Stimulated activated CD8-positive, alpha-beta memory T cell treated with anti-CD3 and anti-CD28 coated beads, Interleukin-4, amount 100 ng/mL, for 24 hours (primary cell): Measurements from ENCODE around the gene FBLIM1.

Experiments
- DNase-seq: peaks from one replicate; pipeline ENCODE4 v3.0.0-alpha.2; 2020; ENCODE audit warnings: low read depth

The FBLIM1 gene

DNA sequence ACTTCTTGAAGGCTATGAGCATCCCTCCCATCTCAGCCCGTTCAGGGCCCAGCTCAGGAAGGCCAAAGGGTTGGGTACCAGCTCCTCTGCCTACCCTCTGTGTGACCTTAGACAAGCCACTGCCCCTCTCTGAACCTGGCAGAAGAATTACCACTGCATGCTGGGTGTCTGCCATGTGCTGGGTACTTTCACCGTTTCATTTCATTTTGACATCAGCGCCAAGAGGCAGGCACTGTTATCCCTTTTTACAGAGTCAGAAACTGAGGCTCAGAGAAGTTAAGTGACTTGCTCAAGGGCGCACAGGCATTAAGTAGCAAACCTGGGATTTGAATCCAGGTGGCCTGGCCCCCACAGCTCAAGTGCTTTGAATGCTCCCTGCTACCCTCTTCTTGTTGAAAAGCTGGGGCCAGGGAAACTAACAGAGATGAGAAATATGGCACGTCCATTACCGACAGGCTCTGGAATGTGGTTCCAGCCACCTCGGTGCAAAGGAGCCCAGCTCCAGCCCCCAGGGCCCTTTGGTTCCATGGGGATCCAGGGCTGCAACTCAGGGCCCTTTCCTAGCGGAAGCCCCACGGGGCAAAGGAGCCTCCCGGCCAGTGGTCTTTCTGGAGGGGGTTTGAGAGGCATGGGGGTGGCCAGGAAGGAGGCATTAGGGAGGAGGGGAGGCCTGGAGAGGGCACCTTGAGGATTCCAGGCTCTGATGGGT, 9.8 kb upstream of the FBLIM1 start:
- DNase-seq, result no peak

GRCh38 chr1:15749399-15750291, 8.9 kb upstream of the FBLIM1 start:
- no peak for DNase-seq

DNA sequence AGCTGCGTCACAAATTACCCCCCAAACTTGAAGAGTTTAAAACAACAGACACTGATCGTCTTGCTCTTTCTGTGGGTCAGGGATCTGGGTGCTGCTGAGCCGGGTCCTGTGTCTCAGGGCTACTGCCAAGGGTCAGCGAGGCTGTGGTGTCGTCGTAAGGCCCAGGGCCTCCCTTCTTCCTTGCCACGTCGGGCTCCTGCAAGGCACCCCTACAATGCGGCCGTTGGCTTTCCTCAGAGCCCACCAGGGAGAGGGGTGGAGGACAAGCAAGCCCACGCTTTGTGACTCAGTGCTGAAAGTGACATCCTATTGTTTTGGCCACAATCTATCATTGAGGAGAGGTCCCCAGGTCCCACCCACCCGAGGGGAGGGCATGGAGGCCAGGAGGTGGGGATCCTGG, 7.7 kb upstream of the FBLIM1 start:
- DNase-seq, result no peak

GRCh38 chr1:15751717-15752116, 6.9 kb upstream of the FBLIM1 start:
- no peak for DNase-seq

GRCh38 chr1:15753776-15754175, 4.8 kb upstream of the FBLIM1 start:
- no peak for DNase-seq

DNA sequence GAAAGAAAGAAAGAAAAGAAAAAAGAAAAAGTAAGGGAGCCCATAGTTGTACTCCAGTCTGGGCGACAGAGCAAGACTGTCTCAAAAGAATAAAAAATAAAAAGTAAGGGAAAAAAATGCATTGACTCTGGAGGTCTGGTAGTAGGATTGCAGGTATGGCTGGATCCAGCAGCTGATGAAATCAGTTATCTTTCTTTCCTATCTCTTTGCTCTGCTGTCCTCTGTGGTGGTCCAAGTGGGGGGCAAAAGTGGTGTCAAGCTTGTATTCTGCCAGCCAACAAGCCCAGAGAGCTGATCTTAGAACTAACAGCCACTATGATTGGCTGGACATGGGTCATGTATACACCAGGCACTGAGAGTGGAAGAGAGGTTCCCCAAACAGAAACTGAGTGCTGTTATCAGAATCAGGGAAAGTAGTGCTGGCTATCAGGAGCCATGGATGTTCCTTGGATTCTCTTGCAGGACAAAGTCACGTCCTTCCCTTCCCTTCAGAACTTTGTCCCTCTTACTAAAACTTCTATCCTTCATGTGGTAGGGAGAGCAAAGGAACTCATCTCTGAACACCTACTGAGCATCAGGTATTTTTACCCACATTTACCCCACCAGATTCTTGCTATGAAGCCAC, 3.5 kb upstream of the FBLIM1 start:
- DNase-seq, result no peak

- DNase-seq, result no peak
These were observed 3.0 kb upstream of the FBLIM1 start for GRCh38 chr1:15755646-15756040.

- no peak for DNase-seq
These were observed 2.2 kb upstream of the FBLIM1 start for GRCh38 chr1:15756143-15757015.

DNA sequence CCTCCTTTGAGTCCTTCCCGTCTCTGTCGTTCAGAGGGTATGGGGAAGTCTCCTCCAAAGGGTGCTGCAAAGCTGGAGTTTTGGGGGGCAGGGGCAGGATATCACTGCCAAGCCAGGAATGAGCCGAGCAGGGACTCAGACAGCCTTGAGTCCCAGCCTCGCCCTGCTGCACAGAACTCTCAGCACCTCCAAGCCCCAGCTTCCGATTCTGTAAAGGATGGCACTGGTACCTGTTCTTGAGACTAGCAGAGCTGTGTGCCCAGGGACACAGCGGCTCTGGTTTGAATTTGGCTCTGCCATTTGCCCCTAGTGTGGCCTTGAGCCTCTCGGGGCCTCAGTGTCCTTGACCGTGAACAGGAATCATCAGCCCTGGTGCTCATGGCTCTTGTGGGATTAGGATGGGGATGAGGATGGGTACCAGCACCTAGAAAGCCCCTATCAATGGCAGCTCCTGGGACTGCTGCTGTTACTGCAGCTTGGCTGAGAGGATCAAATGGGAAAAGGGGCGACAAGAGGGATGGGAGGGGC, 1.5 kb upstream of the FBLIM1 start:
- DNase-seq, result no peak

GRCh38 chr1:15757575-15758342, 836 bp upstream of the FBLIM1 start:
- DNase-seq, result no peak

GRCh38 chr1:15758953-15759661, 512 bp downstream of the FBLIM1 start:
- DNase-seq, result no peak

DNA sequence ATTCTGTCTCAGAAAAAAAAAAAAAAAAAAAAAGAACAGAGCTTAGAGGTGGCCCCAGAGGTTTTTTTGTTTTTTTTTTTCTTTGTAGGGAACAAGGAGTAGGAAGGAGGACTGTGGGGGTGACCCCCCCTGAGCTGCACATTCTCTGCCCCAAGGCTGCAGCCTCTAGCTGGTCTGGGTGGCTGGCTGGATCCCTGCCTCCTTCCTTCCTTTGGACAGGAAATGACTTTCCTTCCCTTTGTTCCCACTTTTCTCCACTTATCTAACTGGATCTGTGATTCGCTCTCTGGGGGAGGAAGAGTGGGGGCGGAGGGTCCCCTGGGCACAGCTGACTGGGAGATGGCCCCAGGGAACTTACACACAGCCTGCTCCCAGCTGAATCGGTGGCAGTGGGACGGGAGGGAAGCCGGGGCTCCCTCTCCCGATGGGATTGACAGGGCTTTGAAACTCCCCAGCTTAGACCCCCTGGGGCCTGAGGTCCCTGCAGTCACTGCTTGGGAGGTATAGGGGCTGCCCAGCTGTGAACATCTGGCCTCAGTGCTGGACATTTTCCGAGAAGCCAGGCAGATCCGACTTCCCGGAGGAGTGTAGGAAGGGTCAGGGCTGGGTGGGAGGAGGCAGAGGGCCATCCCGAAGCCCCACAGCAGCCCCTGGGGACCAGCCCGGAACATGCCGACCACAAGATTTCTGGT, 2.1 kb downstream of the FBLIM1 start:
- DNase-seq, result no peak

GRCh38 chr1:15761366-15762128, 3.0 kb downstream of the FBLIM1 start:
- no peak for DNase-seq

GRCh38 chr1:15762546-15762945, 4.0 kb downstream of the FBLIM1 start:
- DNase-seq, result no peak

DNA sequence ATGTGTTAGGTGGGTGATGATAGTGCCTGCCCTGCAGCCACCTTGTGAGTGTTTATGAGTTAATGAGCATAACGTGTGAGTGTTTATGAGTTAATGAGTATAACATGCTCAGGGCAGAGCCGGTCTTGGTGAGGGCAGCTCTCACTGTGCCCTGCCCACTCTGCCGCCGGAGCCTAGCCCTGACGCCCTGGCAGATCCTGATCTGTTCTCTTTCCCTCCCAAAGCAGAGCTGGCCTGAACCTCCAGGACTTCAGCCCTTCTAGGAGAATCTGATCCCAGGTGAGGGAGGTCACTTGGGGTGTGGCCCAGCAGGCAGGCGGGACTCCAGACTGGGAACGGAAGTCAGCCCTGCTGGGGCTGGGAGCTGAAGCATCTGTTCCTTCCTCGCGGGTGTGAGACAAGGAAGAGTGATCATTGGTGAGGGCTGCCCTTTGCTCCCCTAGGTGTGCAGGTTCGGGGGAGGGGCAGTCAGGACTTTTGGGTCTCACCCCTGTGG, 5.7 kb downstream of the FBLIM1 start:
- no peak for DNase-seq

DNA sequence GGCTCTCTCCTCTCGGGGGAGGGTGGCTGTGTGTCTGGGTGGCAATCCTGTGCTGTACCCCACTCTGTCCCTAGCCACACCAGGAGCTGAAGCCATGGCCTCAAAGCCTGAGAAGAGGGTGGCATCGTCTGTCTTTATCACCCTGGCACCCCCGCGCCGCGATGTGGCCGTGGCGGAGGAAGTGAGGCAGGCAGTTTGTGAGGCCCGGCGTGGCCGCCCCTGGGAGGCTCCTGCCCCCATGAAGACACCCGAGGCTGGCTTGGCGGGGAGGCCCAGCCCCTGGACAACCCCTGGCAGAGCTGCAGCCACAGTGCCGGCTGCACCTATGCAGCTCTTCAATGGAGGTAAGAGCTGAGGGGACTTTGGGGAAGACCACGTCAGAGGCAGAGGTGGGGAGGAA, 6.3 kb downstream of the FBLIM1 start:
- DNase-seq, result no peak

DNA sequence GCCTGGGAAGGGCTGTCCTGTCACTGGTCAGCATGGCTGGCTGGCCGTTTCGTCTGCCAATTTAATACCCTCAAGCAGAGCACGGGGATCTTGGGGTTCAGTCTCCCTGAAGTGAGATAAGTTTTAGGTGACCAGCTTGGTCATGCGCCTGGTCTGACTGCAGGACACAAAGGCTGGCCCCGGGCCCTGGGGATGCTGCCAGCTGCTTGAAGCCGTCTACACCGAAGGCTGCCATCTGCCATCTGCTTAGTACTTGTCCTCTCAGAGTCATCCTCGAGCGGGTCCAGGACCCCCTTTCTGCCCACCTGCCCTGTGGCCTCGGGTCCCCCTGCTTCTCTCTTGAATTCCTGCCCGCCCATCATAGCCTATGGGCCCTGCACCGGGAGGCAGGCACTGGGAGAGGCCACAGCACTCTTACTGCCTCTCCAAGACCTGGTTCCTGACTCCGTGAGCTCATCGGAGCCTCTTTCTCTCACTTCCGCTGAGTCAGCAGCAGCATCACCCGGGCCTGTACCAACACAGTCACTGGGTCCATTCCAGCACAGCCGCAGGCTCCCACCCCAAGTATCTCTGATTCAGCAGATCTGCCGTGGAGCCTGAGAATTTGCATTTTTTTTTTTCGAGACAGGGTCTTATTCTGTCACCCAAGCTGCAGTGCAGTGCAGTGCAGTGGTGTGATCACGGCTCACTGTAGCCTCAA, 7.0 kb downstream of the FBLIM1 start:
- no peak for DNase-seq

- no peak for DNase-seq
These were observed 9.3 kb downstream of the FBLIM1 start for GRCh38 chr1:15767941-15768340.
